ACC112 (cell line): ENCODE measurements around the gene MFAP5.

Experiments
- H2AFZ ChIP-seq: fragments of 200-600 bp; sonication (generic); one replicate; pipeline ENCODE4 v1.6.0; 2017; ENCODE audit warnings: antibody characterized with exemption, low read length; ENCODE audit not compliant: unreplicated experiment
- H3K27ac ChIP-seq: fragments of 200-600 bp; sonication (generic); 2 replicates; pipeline ENCODE4 v1.5.1; 2014; ENCODE audit warnings: low read depth, mild to moderate bottlenecking, antibody characterized with exemption, low read length, moderate library complexity
- H3K27me3 ChIP-seq: fragments of 200-600 bp; sonication (generic); 2 replicates; pipeline ENCODE4 v1.6.1; 2014; ENCODE audit warnings: mild to moderate bottlenecking, antibody characterized with exemption, low read length, moderate library complexity, mixed read lengths; ENCODE audit not compliant: insufficient read depth
- H3K36me3 ChIP-seq: fragments of 200-600 bp; sonication (generic); 2 replicates; pipeline ENCODE4 v1.6.1; 2016; ENCODE audit warnings: mild to moderate bottlenecking, antibody characterized with exemption, low read length, moderate library complexity, mixed read lengths; ENCODE audit not compliant: insufficient read depth
- H3K4me1 ChIP-seq: fragments of 200-600 bp; sonication (generic); one replicate; pipeline ENCODE4 v1.6.1; 2016; ENCODE audit warnings: low read length, mixed read lengths; ENCODE audit not compliant: insufficient read depth, unreplicated experiment, control insufficient read depth
- H3K4me3 ChIP-seq: fragments of 200-600 bp; sonication (generic); 2 replicates; pipeline ENCODE4 v1.5.1; 2014; ENCODE audit warnings: mild to moderate bottlenecking, low read depth, low read length
- H3K79me2 ChIP-seq: fragments of 200-600 bp; sonication (generic); one replicate; pipeline ENCODE4 v1.6.0; 2016; ENCODE audit warnings: low read length; ENCODE audit not compliant: control insufficient read depth, unreplicated experiment, insufficient read depth

The MFAP5 gene

GRCh38 chr12:8605057-8605456 lies 57.6 kb downstream of the MFAP5 start:
- no peak overlapping the region for H2AFZ ChIP-seq
- no peaks in the 10 kb centered on the region for H3K36me3 ChIP-seq
- H3K79me2 ChIP-seq: no peaks in the 10 kb centered on the region
- no peak overlapping the region for H3K27ac ChIP-seq
- no peak overlapping the region for H3K4me3 ChIP-seq
- peaks cover 7% of the 10 kb centered on the region; the same call in 1 of the 2 replicates for H3K27me3 ChIP-seq
- no peaks in the 10 kb centered on the region for H3K4me1 ChIP-seq

DNA sequence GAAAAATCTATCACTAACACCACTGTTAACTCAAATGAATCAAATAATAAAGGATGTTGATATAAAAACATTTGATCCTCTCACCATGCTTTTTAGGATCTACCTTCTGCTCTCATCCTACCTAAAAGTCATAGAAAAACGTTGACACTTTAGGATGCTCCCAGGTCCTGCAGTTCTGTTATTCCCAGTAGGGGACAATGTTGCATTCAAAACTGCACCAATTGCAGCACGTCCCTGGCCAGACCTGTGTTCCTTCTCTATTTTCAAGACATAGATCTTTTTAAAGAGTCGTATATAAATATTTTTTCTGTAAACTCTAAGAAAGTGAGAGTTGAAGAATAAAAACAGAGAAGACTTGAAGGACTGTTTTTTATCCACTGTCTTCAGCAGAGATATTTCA lies 58.8 kb downstream of the MFAP5 start:
- Histone ChIP-seq H3K4me3 (no peak overlapping the region), H3K79me2 (no peaks in the 10 kb centered on the region), H2AFZ (no peak overlapping the region), H3K27me3 (peaks cover 7% of the 10 kb centered on the region; the same call in 1 of the 2 replicates), H3K27ac (no peak overlapping the region), H3K4me1 (no peaks in the 10 kb centered on the region), H3K36me3 (no peaks in the 10 kb centered on the region)

- Histone ChIP-seq H3K27ac (no peak overlapping the region), H3K4me3 (no peak overlapping the region), H2AFZ (no peak overlapping the region), H3K79me2 (no peaks in the 10 kb centered on the region), H3K4me1 (no peaks in the 10 kb centered on the region), H3K36me3 (no peaks in the 10 kb centered on the region), H3K27me3 (peaks cover 7% of the 10 kb centered on the region; the same call in 1 of the 2 replicates)
Measured at GRCh38 chr12:8603286-8603685, 59.3 kb downstream of the MFAP5 start.

- no peak overlapping the region for H3K27ac ChIP-seq
- H3K4me3 ChIP-seq: no peak overlapping the region
- H2AFZ ChIP-seq: no peak overlapping the region
- no peaks in the 10 kb centered on the region for H3K27me3 ChIP-seq
- no peaks in the 10 kb centered on the region for H3K4me1 ChIP-seq
- H3K36me3 ChIP-seq: no peaks in the 10 kb centered on the region
- H3K79me2 ChIP-seq: no peaks in the 10 kb centered on the region
Measured at GRCh38 chr12:8596561-8596960, 66.1 kb downstream of the MFAP5 start.
